ENCODE results near the gene PLEKHD1.

DNA sequence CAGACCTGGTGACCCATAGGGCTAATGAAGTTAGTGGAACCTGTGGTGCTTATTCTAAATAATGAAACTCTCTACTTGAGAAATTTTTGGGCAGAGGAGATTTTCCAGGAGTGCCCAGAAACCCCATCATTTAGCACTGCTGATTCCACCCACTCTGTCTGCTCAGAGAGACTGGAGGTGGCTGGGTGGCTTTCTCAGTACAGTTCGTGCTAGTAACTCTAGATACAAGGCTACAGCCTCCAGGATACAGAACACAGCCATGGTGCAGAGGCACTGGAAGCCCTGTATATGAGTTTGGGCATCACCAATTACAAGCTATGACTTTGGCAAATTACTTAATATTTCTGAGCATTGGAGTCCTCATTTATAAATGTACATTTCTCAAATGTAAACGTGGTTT lies 57.8 kb downstream of the PLEKHD1 start:
- TF ChIP-seq CTCF (conservative IDR thresholded peaks at IDR 0.05; ENCODE audit: low read depth, low read length) (no peak), EZH2 (IDR thresholded peaks at IDR 0.05; ENCODE audit: borderline replicate concordance, low read depth, low read length, poor library complexity, severe bottlenecking) (no peak)
